Esophagus muscularis mucosa (tissue), 4 donors: ENCODE measurements around the gene PTEN.

Experiments used
- EP300 ChIP-seq: sonication (generic); formaldehyde crosslinking; IDR thresholded peaks from one replicate; pipeline ENCODE4 v1.6.1; 2017; ENCODE audit warnings: antibody characterized with exemption
- POLR2A ChIP-seq: fragments of 450-650 bp; IDR thresholded peaks from one replicate; pipeline ENCODE4 v1.6.1; 2017; ENCODE audit warnings: antibody characterized with exemption, moderate library complexity, mild to moderate bottlenecking, low read depth
- TF ChIP-seq, protein P1 (sequence below), 3 experiments: fragments of 200-600 bp in 2 of 3; fragments of 450-650 bp in 1 of 3; sonication (generic) in 2 of 3; IDR thresholded peaks; one replicate each; pipeline ENCODE4 v1.5.1; 2017 to 2019; ENCODE audit warnings: antibody characterized with exemption in 3 of 3, mild to moderate bottlenecking in 2 of 3, moderate library complexity in 1 of 3

DNA sequence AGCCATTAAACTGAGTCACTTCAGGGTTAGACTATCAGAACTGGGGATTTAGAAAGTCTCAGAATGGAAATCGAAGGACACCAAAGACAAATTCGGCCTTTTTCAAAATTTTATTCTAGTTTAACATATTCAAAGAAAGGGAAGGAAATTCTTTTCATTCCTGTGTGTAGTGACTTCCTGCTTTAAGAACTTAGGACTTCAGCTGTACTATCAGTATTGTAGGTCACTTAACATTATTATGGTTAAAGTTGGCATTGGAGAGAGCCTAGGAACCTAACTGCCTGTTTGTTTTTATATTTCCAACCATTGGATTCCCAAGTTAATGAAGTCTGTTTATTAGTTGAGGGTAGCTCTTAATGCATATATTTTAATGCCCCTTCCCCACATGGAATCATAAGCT, 63.7 kb downstream of the PTEN start:
- TF ChIP-seq, protein P1, sequence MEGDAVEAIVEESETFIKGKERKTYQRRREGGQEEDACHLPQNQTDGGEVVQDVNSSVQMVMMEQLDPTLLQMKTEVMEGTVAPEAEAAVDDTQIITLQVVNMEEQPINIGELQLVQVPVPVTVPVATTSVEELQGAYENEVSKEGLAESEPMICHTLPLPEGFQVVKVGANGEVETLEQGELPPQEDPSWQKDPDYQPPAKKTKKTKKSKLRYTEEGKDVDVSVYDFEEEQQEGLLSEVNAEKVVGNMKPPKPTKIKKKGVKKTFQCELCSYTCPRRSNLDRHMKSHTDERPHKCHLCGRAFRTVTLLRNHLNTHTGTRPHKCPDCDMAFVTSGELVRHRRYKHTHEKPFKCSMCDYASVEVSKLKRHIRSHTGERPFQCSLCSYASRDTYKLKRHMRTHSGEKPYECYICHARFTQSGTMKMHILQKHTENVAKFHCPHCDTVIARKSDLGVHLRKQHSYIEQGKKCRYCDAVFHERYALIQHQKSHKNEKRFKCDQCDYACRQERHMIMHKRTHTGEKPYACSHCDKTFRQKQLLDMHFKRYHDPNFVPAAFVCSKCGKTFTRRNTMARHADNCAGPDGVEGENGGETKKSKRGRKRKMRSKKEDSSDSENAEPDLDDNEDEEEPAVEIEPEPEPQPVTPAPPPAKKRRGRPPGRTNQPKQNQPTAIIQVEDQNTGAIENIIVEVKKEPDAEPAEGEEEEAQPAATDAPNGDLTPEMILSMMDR (IDR thresholded peaks at IDR 0.05): no peak
- TF ChIP-seq POLR2A: no peak
- no peak for TF ChIP-seq EP300
